ENCODE results near the gene KLRC2.
"Not testable (repeated sequence)": the region's sequence is repeated elsewhere in the genome, so short reads cannot be mapped to it uniquely, and the experiment has no call there.

DNA sequence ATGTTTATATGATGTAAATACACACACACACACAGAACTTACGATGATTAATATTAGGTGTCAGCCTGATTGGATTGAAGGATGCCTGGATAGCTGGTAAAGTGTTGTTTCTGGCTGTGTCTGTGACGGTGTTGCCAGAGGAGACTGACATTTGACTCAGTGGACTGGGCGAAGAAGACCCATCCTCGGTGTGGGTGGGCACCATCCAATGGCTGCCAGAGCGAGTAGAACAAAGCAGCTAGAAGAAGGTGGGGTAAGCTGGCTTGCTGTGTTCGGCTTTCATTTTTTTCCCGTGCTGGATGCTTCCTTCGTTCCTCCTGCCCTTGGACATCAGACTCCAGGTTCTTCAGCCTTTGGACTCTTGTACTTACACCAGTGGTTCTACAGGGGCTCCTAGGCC is 5.3 kb upstream of the KLRC2 start:
- not testable (repeated sequence) for TF ChIP-seq RBAK (tag by site-specific recombination; IDR thresholded peaks at IDR 0.05); ZNF274 (IDR thresholded peaks at IDR 0.05; ENCODE audit: low read length); ZNF274 (tag by site-specific recombination; IDR thresholded peaks at IDR 0.05; ENCODE audit: borderline replicate concordance); SETDB1 (IDR thresholded peaks at IDR 0.05; ENCODE audit: insufficient read length, low read length)
